ENCODE data around the gene TSPYL4.

TSPYL4 gene

GRCh38 chr6:116280161-116280932, 26.5 kb upstream of the TSPYL4 start:
- Mint-ChIP-seq H3K27me3 (no peaks in the 10 kb centered on the region), H3K4me1 (peaks cover 56% of the 10 kb centered on the region), H3K4me3 (peak overlapping the region; percentile 97), H3K36me3 (peaks cover 36% of the 10 kb centered on the region), H3K9me3 (no peaks in the 10 kb centered on the region), H3K27ac (peak overlapping the region; percentile 96)
- ATAC-seq, result no peak

- ATAC-seq, result peak; percentile 98
- H3K36me3 Mint-ChIP-seq, result peaks cover 40% of the 10 kb centered on the region
- no peaks in the 10 kb centered on the region for H3K9me3 Mint-ChIP-seq
- H3K4me1 Mint-ChIP-seq, result peaks cover 62% of the 10 kb centered on the region
- H3K27ac Mint-ChIP-seq, result peak within 1 kb of the TSS; percentile 96
- no peaks in the 10 kb centered on the region for H3K27me3 Mint-ChIP-seq
- H3K4me3 Mint-ChIP-seq, result peak within 1 kb of the TSS; percentile 97
These were observed 25.6 kb upstream of the TSPYL4 start, which contains the start of gene TSPYL1 for GRCh38 chr6:116279232-116280160. Gene TSPYL1 (minus strand): TSS chr6:116279930. CDS start chr6:116279830, 100 bp downstream.

GRCh38 chr6:116278854-116279231, 25.0 kb upstream of the TSPYL4 start:
- Mint-ChIP-seq H3K36me3 (peaks cover 40% of the 10 kb centered on the region), H3K9me3 (no peaks in the 10 kb centered on the region), H3K4me3 (peak overlapping the region; percentile 97), H3K27me3 (no peaks in the 10 kb centered on the region), H3K4me1 (peaks cover 62% of the 10 kb centered on the region), H3K27ac (peak overlapping the region; percentile 96)
- no peak for ATAC-seq

DNA sequence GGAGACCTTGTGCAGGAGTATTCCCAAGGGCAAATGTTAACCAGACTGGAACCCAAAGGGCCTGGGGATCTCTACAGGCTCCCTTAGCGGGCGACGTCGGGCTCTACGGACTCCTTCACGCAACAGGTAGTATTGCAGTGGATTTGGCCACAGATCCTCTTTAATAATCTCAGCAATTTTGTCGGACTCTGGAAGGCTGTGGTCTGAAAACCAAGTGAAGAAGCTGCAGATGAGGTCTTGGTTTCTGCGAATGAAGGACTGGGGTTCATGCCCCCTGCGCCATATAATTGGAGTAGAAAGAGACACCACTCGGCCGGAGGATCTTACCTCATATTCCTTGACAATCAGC, 24.6 kb upstream of the TSPYL4 start:
- Mint-ChIP-seq H3K36me3 (peaks cover 40% of the 10 kb centered on the region), H3K27ac (peak overlapping the region; percentile 96), H3K4me3 (peak overlapping the region; percentile 97), H3K27me3 (no peaks in the 10 kb centered on the region), H3K9me3 (no peaks in the 10 kb centered on the region), H3K4me1 (peaks cover 62% of the 10 kb centered on the region)
- no peak for ATAC-seq

DNA sequence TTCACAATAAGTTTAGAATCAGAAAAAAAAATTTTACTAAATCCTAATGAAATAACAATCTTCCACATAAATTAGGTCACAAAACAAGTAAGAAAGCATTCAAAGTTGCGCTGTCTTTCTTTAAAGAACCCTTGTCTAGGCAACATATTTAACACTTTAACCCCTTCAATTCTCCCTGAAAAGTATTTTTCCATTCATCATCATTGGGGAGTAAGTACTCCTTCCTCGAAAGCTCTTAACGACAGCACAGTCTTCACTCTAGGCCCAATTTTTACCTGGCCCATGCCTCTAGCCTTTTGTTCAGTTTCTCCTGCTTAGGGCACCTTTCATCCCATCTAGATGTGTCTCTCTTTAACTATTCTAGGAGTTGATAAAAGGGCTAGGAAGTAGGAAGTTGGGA, 23.2 kb upstream of the TSPYL4 start:
- no peaks in the 10 kb centered on the region for H3K9me3 Mint-ChIP-seq
- ATAC-seq, result no peak
- peak overlapping the region; percentile 96 for H3K27ac Mint-ChIP-seq
- H3K4me3 Mint-ChIP-seq, result peak overlapping the region; percentile 97
- H3K36me3 Mint-ChIP-seq, result peaks cover 40% of the 10 kb centered on the region
- H3K4me1 Mint-ChIP-seq, result peaks cover 62% of the 10 kb centered on the region
- H3K27me3 Mint-ChIP-seq, result no peaks in the 10 kb centered on the region

- Mint-ChIP-seq H3K27ac (peak overlapping the region; percentile 46), H3K36me3 (peaks cover 23% of the 10 kb centered on the region), H3K4me1 (peaks cover 35% of the 10 kb centered on the region), H3K27me3 (no peaks in the 10 kb centered on the region), H3K4me3 (no peak overlapping the region), H3K9me3 (no peaks in the 10 kb centered on the region)
- ATAC-seq, result no peak
These were observed 17.4 kb upstream of the TSPYL4 start for GRCh38 chr6:116271149-116271708.

DNA sequence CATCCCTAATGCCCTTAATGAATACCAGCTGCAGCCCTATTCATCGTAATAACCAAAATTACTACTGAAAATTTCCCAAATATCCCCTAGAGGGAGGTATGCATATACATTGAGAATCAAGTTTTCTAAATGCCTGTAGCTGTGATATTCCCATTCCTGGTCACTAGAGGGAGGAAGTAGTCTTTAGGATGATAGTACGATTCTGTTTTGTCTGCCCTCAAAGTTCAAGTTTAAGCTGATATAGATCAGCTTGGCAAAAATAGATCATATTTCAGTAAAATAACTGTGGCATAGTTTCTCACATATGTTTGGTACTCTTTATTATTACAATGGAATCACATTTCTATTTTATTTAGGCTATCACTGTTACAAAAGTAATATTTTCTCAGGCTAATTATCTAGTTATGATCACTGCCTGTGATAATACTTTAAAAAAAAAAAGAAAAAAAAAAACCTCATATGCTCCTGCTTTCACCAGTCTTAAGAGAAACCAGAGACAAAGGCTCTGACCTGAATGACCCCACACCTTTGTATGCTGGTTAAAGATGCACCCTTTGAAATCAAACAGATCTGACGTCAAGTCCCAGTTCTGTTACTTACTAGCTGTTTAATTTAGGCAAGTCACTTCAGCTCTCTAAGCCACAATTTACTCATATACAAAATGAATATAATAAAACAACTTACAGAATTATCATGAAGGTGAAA, 14.9 kb upstream of the TSPYL4 start:
- no peak for ATAC-seq
- H3K36me3 Mint-ChIP-seq, result peaks cover 33% of the 10 kb centered on the region
- H3K4me1 Mint-ChIP-seq, result peaks cover 26% of the 10 kb centered on the region
- no peak overlapping the region for H3K27ac Mint-ChIP-seq
- no peaks in the 10 kb centered on the region for H3K27me3 Mint-ChIP-seq
- H3K9me3 Mint-ChIP-seq, result no peaks in the 10 kb centered on the region
- no peak overlapping the region for H3K4me3 Mint-ChIP-seq

DNA sequence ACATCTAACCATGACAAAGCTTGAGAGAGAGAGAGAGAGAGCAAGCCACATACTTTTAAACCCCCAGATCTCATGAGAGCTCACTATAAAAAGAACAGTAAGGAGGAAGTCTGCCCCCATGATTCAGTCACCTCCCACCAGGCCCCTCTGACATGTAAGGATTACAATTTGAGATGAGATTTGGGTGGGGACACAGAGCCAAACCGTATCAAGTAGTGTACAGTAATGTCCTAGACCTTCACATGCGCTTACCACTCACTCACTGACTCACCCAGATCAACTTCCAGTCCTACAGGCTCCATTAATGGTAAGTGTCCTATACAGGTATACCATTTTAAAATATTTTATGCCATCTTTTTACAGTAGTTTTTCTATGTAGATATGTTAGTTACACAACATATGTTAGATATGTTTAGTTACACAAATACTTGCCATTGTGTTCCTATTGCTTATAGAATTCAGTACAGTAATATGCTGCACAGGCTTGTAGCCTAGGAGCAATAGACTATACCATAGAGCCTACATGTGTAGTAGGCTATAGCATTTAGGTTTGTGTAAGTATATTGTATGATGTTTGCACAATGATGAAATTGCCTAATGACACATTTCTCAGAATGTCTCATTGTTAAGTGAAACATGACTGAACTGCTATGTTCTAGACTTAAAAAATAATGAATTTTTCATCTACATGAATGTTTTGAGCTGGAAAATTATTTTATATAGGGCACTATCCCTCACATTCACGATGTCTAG, 14.1 kb upstream of the TSPYL4 start:
- Mint-ChIP-seq H3K4me3 (no peak overlapping the region), H3K4me1 (peaks cover 29% of the 10 kb centered on the region), H3K27me3 (no peaks in the 10 kb centered on the region), H3K27ac (no peak overlapping the region), H3K36me3 (peaks cover 40% of the 10 kb centered on the region), H3K9me3 (peaks cover 3% of the 10 kb centered on the region)
- ATAC-seq, result no peak

- Mint-ChIP-seq H3K36me3 (peaks cover 53% of the 10 kb centered on the region), H3K9me3 (peaks cover 10% of the 10 kb centered on the region), H3K27ac (no peak overlapping the region), H3K27me3 (no peaks in the 10 kb centered on the region), H3K4me1 (peaks cover 34% of the 10 kb centered on the region), H3K4me3 (no peak overlapping the region)
- no peak for ATAC-seq
These were observed 12.9 kb upstream of the TSPYL4 start for GRCh38 chr6:116266803-116267202.

GRCh38 chr6:116265041-116265829, 11.4 kb upstream of the TSPYL4 start:
- Mint-ChIP-seq H3K4me3 (no peak overlapping the region), H3K9me3 (peaks cover 10% of the 10 kb centered on the region), H3K27me3 (no peaks in the 10 kb centered on the region), H3K36me3 (peaks cover 60% of the 10 kb centered on the region), H3K27ac (no peak overlapping the region), H3K4me1 (peaks cover 42% of the 10 kb centered on the region)
- ATAC-seq, result no peak

DNA sequence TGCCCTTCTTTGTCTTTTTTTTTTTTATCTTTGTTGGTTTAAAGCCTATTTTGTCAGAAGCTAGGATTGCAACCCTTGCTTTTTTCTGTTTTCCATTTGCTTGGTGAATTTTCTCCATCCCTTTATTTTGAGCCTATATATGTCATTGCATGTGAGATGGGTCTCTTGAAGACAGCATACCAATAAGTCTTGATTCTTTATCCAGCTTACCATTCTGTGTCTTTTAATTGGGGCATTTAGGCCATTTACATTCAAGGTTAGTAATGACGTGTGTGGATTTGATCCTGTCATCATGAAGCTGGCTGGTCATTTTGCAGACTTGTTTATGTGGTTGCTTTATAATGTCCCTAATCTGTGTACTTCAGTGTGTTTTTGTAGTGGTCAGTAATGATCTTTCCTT, 9.5 kb upstream of the TSPYL4 start:
- Mint-ChIP-seq H3K9me3 (peaks cover 10% of the 10 kb centered on the region), H3K4me3 (no peak overlapping the region), H3K27ac (no peak overlapping the region), H3K36me3 (peaks cover 74% of the 10 kb centered on the region), H3K4me1 (peaks cover 39% of the 10 kb centered on the region), H3K27me3 (no peaks in the 10 kb centered on the region)
- no peak for ATAC-seq

DNA sequence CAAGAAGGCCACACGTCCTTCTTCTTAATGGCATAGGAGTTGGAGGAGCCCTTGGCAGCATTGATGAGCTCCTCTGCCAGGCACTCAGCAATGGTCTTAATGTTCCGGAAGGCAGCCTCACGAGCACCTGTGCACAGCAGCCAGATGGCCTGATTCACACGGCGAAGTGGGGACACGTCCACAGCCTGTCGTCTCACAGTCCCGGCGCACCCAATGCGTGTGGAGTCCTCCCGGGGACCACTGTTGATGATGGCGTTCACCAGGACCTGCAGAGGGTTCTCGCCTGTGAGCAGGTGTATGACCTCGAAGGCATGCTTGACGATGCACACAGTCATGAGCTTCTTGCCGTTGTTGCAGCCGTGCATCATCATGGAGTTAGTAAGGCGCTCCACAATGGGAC, 4.6 kb upstream of the TSPYL4 start:
- H3K27ac Mint-ChIP-seq, result no peak overlapping the region
- peaks cover 10% of the 10 kb centered on the region for H3K9me3 Mint-ChIP-seq
- H3K4me1 Mint-ChIP-seq, result peaks cover 26% of the 10 kb centered on the region
- no peak overlapping the region for H3K4me3 Mint-ChIP-seq
- H3K27me3 Mint-ChIP-seq, result no peaks in the 10 kb centered on the region
- no peak for ATAC-seq
- H3K36me3 Mint-ChIP-seq, result peaks cover 45% of the 10 kb centered on the region

GRCh38 chr6:116256694-116257093, 2.8 kb upstream of the TSPYL4 start:
- no peak overlapping the region for H3K4me3 Mint-ChIP-seq

More at GRCh38 chr6:116256694-116257093, 2.8 kb upstream of the TSPYL4 start:
- Mint-ChIP-seq H3K27ac (no peak overlapping the region), H3K4me1 (peaks cover 9% of the 10 kb centered on the region), H3K9me3 (no peaks in the 10 kb centered on the region), H3K27me3 (no peaks in the 10 kb centered on the region), H3K36me3 (peaks cover 27% of the 10 kb centered on the region)
- no peak for ATAC-seq
